ENCODE results near the gene FHL1.

- TF ChIP-seq CTCF (conservative IDR thresholded peaks at IDR 0.05; ENCODE audit: low read depth, low read length) (no peak), POLR2A (IDR thresholded peaks at IDR 0.05; ENCODE audit: low read depth, low read length) (no peak), RAD21 (IDR thresholded peaks at IDR 0.05; ENCODE audit: low read length) (no peak), CEBPB (IDR thresholded peaks at IDR 0.05; ENCODE audit: low read depth, low read length) (no peak), MAZ (IDR thresholded peaks at IDR 0.05; ENCODE audit: borderline replicate concordance, low read depth, low read length) (no peak), USF2 (IDR thresholded peaks at IDR 0.05; ENCODE audit: low read depth, low read length) (no peak), RFX5 (IDR thresholded peaks at IDR 0.05; ENCODE audit: low read depth, low read length) (no peak), BHLHE40 (IDR thresholded peaks at IDR 0.05; ENCODE audit: low read depth, low read length) (no peak), SMC3 (IDR thresholded peaks at IDR 0.05; ENCODE audit: low read depth, low read length) (no peak), RCOR1 (IDR thresholded peaks at IDR 0.05; ENCODE audit: insufficient replicate concordance, low read length) (no peak), FOS (IDR thresholded peaks at IDR 0.05; ENCODE audit: low read depth, low read length) (no peak), CHD1 (IDR thresholded peaks at IDR 0.05; ENCODE audit: low read depth, low read length) (no peak), NFE2L2 (IDR thresholded peaks at IDR 0.05; ENCODE audit: low read depth, low read length) (no peak), ELK1 (IDR thresholded peaks at IDR 0.05; ENCODE audit: borderline replicate concordance, low read depth, low read length) (no peak)
Observed at GRCh38 chrX:136228839-136229207, 81.5 kb downstream of the FHL1 start.
